SU-DHL-6 (cell line): ENCODE measurements around the gene GNB1L.

Source experiments
- H2AFZ ChIP-seq: fragments of 200-600 bp; sonication (generic); 2 replicates; pipeline ENCODE4 v1.6.1; 2014; ENCODE audit warnings: low read depth, mild to moderate bottlenecking, moderate library complexity, mixed read lengths, antibody characterized with exemption, low read length; ENCODE audit not compliant: severe bottlenecking
- H3F3A ChIP-seq: fragments of 200-600 bp; shearing (Covaris generic); 2 replicates; pipeline ENCODE4 v1.6.0; 2016; ENCODE audit warnings: antibody characterized with exemption, mild to moderate bottlenecking; ENCODE audit not compliant: insufficient read depth
- H3K27ac ChIP-seq: fragments of 200-600 bp; sonication (generic); 2 replicates; pipeline ENCODE4 v1.5.1; 2016; ENCODE audit warnings: low read depth, mild to moderate bottlenecking, low read length, moderate library complexity, mixed read lengths
- H3K27me3 ChIP-seq: fragments of 200-600 bp; sonication (generic), shearing (Covaris generic); 2 replicates; pipeline ENCODE4 v1.6.0; 2014; ENCODE audit warnings: mild to moderate bottlenecking, low read length
- H3K36me3 ChIP-seq: fragments of 200-600 bp; sonication (generic); 2 replicates; pipeline ENCODE4 v1.6.1; 2014; ENCODE audit warnings: mild to moderate bottlenecking, low read length, mixed read lengths
- H3K4me2 ChIP-seq: fragments of 300-600, 200-600 bp; shearing (Covaris generic), sonication (generic); 2 replicates; pipeline ENCODE4 v1.6.0; 2014; ENCODE audit warnings: low read length, low read depth, mild to moderate bottlenecking; ENCODE audit not compliant: poor library complexity, severe bottlenecking
- H3K4me3 ChIP-seq: fragments of 200-600 bp; sonication (generic); 2 replicates; pipeline ENCODE4 v1.5.1; 2014; ENCODE audit warnings: antibody characterized with exemption, low read length, mild to moderate bottlenecking, mixed read lengths; ENCODE audit not compliant: insufficient read depth, poor library complexity, severe bottlenecking
- H3K79me2 ChIP-seq: fragments of 200-600 bp; sonication (generic); 2 replicates; pipeline ENCODE4 v1.6.1; 2014; ENCODE audit warnings: mild to moderate bottlenecking, low read length, moderate library complexity; ENCODE audit not compliant: insufficient read depth
- H3K9ac ChIP-seq: fragments of 200-600 bp; sonication (generic); 2 replicates; pipeline ENCODE4 v1.7.0; 2014; ENCODE audit warnings: mild to moderate bottlenecking, low read length
- H3K9me2 ChIP-seq: fragments of 200-600 bp; sonication (generic); replicated peaks from 2 replicates; pipeline ENCODE4 v1.6.1; 2014; ENCODE audit warnings: low read length; ENCODE audit not compliant: insufficient read depth
- H3K9me3 ChIP-seq: fragments of 200-600 bp; sonication (generic); 2 replicates; pipeline ENCODE4 v1.6.1; 2014; ENCODE audit warnings: low read length, mixed read lengths; ENCODE audit not compliant: insufficient read depth
- H4K20me1 ChIP-seq: fragments of 200-600 bp; sonication (generic); 2 replicates; pipeline ENCODE4 v1.6.1; 2014; ENCODE audit warnings: low read depth, mild to moderate bottlenecking, antibody characterized with exemption, low read length, moderate library complexity, mixed read lengths
- EZH2phosphoT487 ChIP-seq: fragments of 200-600 bp; sonication (generic), shearing (Covaris generic); conservative IDR thresholded peaks from 2 replicates; pipeline ENCODE4 v1.6.1; 2018; ENCODE audit warnings: mild to moderate bottlenecking, antibody characterized with exemption, low read length, moderate library complexity, mixed read lengths
- TF ChIP-seq, protein P1 (sequence below): fragments of 200-600 bp; sonication (generic); IDR thresholded peaks from one replicate; pipeline ENCODE4 v1.5.1; 2017; ENCODE audit warnings: antibody characterized with exemption, mild to moderate bottlenecking, low read length, moderate library complexity; ENCODE audit not compliant: insufficient read depth, poor library complexity, severe bottlenecking

The GNB1L gene

DNA sequence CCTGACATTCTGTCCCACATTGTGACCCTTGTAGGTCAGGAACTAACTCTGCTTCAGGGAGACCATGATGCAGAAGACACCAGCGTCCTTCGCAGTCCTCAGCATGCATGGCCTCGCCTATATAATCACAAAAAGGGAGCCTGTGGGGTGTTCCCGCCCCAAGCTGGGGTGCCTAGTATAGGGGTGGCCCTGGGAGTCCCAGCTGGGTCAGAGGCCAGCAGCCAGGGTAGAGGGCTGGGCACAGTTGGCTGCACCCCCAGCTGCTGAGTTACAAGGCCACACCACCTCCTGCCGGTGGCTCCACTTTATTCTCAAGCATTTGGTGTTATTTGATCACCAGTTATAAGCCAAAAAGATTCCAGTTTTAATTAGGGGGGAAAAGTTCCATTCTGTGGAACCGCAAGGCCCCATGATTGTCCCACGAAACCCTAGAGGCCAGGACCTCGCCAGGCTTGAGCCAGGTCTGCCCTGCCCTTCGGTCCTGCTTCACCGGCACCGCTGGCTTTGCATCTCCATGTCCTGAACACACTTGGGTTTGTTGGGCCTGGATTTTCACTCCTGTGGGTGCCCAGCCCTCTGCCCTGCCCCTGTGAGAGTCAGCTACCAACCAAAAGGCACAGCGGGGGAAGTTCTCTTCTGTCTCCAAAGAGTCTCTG, 15.0 kb upstream of the GNB1L start:
- no peak for TF ChIP-seq EZH2phosphoT487
- TF ChIP-seq, protein P1, sequence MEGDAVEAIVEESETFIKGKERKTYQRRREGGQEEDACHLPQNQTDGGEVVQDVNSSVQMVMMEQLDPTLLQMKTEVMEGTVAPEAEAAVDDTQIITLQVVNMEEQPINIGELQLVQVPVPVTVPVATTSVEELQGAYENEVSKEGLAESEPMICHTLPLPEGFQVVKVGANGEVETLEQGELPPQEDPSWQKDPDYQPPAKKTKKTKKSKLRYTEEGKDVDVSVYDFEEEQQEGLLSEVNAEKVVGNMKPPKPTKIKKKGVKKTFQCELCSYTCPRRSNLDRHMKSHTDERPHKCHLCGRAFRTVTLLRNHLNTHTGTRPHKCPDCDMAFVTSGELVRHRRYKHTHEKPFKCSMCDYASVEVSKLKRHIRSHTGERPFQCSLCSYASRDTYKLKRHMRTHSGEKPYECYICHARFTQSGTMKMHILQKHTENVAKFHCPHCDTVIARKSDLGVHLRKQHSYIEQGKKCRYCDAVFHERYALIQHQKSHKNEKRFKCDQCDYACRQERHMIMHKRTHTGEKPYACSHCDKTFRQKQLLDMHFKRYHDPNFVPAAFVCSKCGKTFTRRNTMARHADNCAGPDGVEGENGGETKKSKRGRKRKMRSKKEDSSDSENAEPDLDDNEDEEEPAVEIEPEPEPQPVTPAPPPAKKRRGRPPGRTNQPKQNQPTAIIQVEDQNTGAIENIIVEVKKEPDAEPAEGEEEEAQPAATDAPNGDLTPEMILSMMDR: no peak
- no peaks in the 10 kb centered on the region for H3K79me2 ChIP-seq
- H4K20me1 ChIP-seq: no peaks in the 10 kb centered on the region
- H3K4me3 ChIP-seq: no peak overlapping the region
- H3K27ac ChIP-seq: no peak overlapping the region
- H3F3A ChIP-seq: no peaks in the 10 kb centered on the region
- H3K27me3 ChIP-seq: no peaks in the 10 kb centered on the region
- H2AFZ ChIP-seq: no peak overlapping the region
- no peaks in the 10 kb centered on the region for H3K36me3 ChIP-seq
- no peaks in the 10 kb centered on the region for H3K9me3 ChIP-seq
- no peak overlapping the region for H3K9ac ChIP-seq
- no peaks in the 10 kb centered on the region for H3K9me2 ChIP-seq
- H3K4me2 ChIP-seq: no peak overlapping the region

DNA sequence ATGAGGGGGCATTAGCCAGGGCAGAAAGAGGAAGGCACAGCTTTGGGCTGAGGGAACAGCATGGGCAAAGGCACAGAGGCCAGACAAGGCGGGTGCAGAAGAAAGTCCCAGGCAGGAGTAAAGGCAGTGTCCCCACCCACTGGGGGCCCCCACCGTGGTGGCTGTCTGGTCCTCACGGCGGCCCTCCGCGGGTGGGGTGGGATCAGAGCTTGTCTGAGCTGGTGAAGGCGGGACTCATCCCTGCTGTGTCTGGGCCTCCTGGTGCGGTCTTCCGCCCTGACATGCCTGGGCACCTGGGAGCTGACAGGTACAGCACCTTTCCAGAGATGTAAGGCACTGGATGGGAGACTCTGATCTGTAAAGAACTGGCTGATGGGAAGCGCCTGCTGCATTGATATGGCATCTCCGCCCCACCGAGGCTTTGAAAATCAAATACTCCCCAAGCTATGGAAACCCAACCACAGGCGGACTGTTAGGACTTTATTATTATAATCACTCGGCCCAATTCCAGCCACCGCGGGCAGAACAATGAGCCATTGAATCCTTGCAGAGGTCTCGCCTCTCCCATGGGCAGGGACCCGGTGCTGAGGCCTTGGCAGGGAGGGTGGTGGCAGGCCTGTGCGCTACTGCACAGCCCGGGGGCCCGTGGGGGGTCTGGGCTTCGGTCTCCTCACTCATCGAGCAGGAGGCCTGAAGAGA, 14.2 kb upstream of the GNB1L start:
- no peaks in the 10 kb centered on the region for H3K36me3 ChIP-seq
- H3K4me3 ChIP-seq: no peak overlapping the region
- H3K79me2 ChIP-seq: no peaks in the 10 kb centered on the region
- no peaks in the 10 kb centered on the region for H3K9me2 ChIP-seq
- H3K27me3 ChIP-seq: no peaks in the 10 kb centered on the region
- H3K9me3 ChIP-seq: no peaks in the 10 kb centered on the region
- H3F3A ChIP-seq: no peaks in the 10 kb centered on the region
- no peak overlapping the region for H2AFZ ChIP-seq
- H3K27ac ChIP-seq: no peak overlapping the region
- H3K9ac ChIP-seq: no peak overlapping the region
- no peak for TF ChIP-seq EZH2phosphoT487
- TF ChIP-seq, protein P1: no peak
- H3K4me2 ChIP-seq: no peak overlapping the region
- H4K20me1 ChIP-seq: no peaks in the 10 kb centered on the region

DNA sequence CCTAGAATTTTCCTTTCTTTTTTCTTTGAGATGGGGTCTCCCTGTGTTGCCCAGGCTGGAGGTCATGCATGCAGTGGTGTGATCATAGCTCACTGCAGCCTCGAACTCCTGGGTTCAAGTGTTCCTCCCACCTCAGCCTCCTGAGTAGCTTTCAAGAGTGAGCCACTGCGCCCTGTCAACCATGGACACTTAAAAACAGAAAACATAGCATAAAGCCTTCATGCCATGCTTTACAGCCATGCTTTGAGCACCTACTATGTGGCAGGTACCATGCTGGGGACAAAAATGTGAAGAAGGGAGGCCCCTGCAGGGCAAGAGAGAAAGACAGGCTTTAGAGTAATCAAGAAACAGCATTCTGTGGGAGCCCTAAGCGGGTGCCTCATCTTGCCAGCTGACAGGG, 13.7 kb upstream of the GNB1L start:
- H3K9me2 ChIP-seq: no peaks in the 10 kb centered on the region
- H3K4me2 ChIP-seq: no peak overlapping the region
- no peak overlapping the region for H3K27ac ChIP-seq
- H3K36me3 ChIP-seq: no peaks in the 10 kb centered on the region
- no peaks in the 10 kb centered on the region for H3F3A ChIP-seq
- H3K9ac ChIP-seq: no peak overlapping the region
- H3K27me3 ChIP-seq: no peaks in the 10 kb centered on the region
- H2AFZ ChIP-seq: no peak overlapping the region
- no peak overlapping the region for H3K4me3 ChIP-seq
- H3K79me2 ChIP-seq: no peaks in the 10 kb centered on the region
- no peaks in the 10 kb centered on the region for H4K20me1 ChIP-seq
- TF ChIP-seq EZH2phosphoT487: no peak
- TF ChIP-seq, protein P1: no peak
- no peaks in the 10 kb centered on the region for H3K9me3 ChIP-seq
